COR-L47 (cell line): ENCODE results near the gene CDK12.
"Not testable (repeated sequence)": the region's sequence is repeated elsewhere in the genome, so short reads cannot be mapped to it uniquely, and the experiment has no call there.

Experiments
- DNase-seq: peaks from one replicate; lab custom pipeline; 2025; lab: John Stamatoyannopoulos, UW

Gene CDK12

DNA sequence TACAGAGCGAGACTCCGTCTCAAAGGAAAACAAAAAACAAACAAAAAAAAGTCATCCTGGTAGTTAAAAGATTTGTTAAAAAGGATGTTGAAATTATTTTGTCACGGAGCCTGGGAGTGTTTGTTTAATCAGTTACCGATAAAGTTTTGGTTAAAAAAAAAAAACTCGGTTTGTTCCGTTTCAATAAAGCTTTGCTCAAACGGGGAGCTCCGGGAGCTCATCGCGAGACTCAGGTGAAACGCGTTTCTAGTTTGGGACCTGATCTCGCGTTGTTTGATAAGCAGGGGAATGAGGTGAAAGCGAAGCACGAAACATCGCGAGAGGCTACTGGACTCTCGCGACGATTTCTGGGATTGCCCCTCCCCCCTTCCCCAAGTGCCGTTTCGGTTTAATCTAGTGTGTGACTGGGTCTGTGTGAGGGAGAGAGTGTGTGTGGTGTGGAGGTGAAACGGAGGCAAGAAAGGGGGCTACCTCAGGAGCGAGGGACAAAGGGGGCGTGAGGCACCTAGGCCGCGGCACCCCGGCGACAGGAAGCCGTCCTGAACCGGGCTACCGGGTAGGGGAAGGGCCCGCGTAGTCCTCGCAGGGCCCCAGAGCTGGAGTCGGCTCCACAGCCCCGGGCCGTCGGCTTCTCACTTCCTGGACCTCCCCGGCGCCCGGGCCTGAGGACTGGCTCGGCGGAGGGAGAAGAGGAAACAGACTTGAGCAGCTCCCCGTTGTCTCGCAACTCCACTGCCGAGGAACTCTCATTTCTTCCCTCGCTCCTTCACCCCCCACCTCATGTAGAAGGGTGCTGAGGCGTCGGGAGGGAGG is at the start of gene CDK12:
TSS of gene CDK12 (plus strand) at position 374 of the 813 bp plus-strand sequence. CDS start 586 bp downstream, outside the sequence.
- DNase-seq: peak; percentile 99

DNA sequence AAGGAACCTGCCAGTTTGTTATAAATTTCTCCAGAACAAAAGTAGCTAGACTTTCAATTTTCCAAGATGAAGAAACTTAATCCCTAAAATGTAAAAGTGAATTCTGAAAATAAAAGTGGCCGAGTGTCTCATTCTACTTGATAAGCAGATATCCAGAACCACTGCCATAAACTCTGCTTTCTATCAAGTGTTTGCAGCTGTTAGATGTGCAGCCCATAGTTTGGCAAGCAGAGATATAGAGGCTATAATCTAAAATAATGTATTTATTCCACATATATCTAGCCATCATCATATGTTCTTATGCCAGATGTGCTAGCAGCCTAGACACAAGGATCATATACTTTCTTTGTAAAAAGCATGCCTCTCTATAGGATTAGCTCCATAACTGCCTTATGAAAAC is 45.1 kb upstream of the CDK12 start:
- DNase-seq: no peak

DNA sequence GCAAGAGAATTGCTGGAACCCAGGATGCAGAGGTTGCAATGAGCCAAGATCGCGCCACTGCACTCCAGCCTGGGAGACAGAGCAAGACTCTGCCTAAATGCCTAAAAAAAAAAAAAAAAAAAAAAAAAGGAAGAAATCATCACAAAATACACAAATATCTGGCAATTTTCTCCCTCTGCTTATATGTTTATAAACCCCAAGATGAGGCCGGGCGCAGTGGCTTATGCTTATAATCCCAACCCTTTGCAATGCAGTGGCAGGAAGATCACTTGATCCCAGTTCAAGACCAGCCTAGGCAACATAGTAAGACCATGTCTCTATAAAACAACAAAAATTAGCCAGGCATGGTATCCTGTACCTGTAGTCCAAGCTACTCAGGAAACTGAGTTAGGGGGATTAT is 31.7 kb upstream of the CDK12 start:
- DNase-seq: no peak

DNA sequence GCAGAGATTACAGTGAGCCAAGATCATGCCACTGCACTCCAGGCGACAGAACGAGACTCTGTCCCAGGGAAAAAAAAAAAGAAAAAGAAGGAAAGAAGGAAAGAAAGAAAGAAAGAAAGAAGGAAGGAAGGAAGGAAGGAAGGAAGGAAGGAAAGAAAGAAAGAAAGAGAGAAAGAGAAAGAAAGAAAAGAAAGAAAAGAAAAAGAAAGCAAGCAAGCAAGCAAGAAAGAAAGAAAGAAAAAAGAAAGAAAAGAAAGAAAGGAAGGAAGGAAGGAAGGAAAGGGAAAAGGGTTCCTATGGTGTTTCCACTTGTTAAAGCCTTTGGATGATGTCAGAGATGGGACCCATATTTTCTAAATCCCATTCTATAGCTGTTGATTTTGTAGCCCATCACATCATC is 21.4 kb upstream of the CDK12 start:
- not testable (repeated sequence) for DNase-seq

DNA sequence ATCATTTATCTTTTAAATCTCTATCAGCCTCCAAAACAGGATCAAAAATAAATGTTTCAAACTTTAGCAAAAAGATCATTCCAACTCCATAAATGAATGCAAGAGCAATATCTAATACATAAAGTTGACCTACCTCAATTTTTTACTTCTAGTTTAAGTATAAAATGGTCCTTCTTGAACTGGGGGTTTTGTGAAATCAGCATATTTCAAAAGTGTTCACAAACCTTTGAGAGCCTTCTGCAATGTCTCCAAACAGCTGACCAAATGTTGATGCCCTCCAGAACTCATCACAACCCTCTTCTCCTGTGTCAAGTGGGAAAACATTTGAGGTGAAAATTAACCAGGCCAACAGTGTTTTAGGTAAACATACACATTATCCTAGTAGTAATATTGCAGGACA is 18.0 kb upstream of the CDK12 start:
- no peak for DNase-seq

DNA sequence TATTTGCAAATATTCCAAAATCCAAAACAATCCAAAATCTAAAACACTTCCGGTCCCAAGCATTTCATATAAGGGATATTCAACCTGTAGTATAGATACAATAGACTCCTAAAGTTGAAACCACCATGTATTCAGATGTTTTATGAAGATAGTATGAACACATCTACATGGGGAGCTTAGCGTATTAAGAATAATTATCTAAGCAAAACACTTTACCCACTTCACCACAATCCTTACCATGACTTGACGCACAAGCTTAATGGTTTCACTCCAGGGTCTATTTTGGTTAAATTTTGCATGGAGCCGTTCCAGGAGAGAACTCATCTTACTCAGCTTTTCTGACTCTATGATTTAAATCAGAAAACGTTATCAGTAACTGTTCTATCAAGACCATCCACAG is 13.7 kb upstream of the CDK12 start:
- no peak for DNase-seq

DNA sequence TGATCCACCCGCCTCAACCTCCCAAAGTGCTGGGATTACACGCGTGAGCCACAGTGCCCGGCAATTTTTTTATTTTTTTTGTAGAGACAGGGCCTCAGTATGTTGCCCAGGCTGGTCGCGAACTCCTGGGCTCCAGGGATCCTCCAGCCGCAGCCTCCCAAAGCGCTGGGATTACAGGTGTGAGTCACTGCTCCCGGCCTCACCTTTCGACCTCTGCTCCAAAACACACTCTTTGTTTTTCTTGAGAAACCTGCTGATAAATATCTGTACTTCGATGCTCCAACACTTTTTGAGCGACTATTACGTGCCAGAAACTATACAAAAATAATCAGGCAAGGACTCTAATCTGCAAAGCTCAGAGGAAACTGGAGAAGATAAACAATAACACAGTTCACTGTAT is 11.2 kb upstream of the CDK12 start:
- DNase-seq: no peak

DNA sequence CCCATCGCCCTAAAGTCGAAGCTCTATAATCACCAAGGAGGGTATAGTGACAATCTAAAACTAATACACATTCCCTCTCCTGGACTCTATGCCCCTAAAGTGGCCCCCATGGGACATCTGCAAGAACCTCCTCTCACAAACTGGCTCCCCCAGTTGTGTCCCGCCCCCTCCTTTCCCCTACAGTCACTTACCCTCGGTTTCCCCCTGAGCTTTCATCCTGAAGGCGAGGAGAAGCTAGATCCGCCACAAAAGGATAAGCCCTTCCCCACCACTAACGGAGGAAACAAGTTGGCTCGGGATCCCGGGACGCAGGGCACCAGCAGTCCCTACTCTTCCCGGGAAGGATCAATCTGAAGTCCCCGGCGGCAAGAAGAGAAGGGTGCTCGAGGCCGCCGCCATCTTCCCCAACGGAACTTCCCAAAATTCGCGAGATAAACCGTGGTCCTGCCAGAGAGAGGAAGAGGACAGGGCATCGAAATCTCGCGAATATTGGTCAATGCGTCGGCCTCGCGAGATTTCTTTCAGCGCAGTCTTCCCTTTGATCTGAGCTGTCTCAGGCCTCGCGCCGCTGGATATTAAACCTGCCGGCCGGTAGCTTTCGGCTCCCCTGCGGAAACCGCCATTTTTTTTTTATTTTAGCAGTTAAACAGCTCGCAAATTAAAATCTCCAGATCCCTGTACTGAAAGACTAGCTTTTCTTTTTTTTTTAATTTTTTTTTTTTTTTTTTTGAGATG is 10.3 kb upstream of the CDK12 start, which contains the start of gene MED1:
TSS of gene MED1 (minus strand) at position 417 of the 735 bp plus-strand sequence. CDS start at position 216, 201 bp downstream.
- DNase-seq: peak; percentile 99

DNA sequence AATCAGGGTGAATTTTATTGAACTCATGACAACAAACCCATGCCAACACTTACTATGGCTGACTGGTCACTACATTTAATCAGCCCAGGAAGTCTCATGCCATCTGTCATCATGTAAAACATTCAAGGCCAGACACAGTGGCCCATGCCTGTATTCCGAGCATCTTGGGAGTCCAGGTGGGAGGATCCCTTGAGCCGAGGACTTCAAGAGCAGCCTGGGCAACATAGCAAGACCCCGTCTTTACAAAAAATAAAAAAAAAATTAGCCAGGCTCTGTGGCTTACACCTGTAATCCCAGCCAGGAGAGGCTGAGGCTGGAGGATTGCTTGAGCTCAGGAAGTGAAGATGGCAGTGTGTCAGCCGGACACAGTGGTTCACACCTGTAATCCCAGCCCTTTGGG is 5.4 kb upstream of the CDK12 start:
- DNase-seq: no peak

DNA sequence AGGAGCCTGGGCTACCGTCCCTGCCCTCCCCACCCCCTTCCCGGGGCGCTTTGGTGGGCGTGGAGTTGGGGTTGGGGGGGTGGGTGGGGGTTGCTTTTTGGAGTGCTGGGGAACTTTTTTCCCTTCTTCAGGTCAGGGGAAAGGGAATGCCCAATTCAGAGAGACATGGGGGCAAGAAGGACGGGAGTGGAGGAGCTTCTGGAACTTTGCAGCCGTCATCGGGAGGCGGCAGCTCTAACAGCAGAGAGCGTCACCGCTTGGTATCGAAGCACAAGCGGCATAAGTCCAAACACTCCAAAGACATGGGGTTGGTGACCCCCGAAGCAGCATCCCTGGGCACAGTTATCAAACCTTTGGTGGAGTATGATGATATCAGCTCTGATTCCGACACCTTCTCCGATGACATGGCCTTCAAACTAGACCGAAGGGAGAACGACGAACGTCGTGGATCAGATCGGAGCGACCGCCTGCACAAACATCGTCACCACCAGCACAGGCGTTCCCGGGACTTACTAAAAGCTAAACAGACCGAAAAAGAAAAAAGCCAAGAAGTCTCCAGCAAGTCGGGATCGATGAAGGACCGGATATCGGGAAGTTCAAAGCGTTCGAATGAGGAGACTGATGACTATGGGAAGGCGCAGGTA is 762 bp downstream of the CDK12 start:
- no peak for DNase-seq

DNA sequence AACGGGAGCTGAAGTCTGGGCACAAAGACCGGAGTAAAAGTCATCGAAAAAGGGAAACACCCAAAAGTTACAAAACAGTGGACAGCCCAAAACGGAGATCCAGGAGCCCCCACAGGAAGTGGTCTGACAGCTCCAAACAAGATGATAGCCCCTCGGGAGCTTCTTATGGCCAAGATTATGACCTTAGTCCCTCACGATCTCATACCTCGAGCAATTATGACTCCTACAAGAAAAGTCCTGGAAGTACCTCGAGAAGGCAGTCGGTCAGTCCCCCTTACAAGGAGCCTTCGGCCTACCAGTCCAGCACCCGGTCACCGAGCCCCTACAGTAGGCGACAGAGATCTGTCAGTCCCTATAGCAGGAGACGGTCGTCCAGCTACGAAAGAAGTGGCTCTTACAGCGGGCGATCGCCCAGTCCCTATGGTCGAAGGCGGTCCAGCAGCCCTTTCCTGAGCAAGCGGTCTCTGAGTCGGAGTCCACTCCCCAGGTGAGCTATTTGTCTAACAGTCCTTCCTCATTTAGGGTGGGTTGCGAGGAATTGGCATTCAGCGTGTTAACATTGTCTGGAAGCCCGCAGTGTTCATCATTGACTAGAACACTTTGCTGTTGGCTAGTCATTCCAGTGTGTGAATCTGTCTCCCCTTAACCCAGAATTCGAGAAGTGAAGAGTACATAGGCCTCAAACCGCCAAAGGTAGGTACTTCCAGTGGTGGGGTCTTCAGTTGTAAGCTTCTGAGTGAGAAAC is 1.5 kb downstream of the CDK12 start:
- no peak for DNase-seq

DNA sequence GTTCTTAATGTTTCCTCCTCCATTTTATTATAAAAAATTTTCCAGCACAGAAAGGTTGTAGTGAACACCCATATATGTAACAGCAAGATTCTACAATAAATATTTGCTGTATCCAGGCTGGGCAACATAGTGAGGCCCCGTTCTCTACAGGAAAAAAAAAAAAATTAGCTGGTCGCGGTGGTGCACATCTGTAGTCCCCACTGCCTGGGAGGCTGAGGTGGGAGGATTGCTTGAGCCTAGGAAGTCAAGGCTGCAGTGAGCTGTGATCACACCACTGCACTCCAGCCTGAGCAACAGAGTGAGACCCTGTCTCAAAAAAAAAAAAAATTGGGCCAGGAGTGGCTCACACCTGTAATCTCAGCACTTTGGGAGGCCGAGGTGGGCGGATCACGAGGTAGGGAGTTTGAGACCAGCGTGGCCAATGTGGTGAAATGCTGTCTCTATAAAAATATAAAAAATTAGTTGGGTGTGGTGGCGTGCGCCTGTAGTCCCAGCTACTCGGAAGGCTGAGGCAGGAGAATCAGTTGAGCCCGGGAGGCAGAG is 3.4 kb downstream of the CDK12 start:
- not testable (repeated sequence) for DNase-seq

DNA sequence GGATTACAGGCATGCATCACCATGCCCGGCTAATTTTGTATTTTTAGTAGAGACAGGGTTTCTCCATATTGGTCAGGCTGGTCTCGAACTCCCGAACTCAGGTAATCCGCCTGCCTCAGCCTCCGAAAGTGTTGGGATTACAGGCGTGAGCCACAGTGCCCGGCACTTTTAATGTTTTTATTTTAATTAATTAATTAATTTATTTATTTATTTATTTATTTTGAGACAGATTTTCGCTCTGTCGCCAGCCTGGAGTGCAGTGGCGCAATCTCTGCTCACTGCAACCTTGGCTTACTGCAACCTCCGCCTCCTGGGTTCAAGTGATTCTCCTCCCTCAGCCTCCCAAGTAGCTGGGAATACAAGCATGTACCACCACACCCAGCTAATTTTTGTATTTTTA is 7.3 kb downstream of the CDK12 start:
- not testable (repeated sequence) for DNase-seq

DNA sequence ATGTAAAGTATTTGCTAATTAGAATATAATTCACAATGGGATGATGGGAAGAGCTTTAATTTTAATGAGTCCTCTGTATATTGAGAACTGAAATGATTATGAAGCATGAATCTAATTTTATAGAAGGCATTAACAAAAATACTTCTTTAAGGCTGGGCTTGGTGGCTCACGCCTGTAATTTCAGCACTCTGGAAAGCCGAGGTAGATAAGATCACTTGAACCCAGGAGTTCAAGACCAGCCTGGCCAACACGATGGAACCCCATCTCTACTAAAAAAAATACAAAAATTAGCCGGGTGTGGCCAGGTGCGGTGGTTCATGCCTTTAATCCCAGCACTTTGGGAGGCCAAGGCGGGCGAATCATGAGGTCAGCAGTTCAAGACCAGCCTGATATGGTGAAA is 12.0 kb downstream of the CDK12 start:
- DNase-seq: no peak

DNA sequence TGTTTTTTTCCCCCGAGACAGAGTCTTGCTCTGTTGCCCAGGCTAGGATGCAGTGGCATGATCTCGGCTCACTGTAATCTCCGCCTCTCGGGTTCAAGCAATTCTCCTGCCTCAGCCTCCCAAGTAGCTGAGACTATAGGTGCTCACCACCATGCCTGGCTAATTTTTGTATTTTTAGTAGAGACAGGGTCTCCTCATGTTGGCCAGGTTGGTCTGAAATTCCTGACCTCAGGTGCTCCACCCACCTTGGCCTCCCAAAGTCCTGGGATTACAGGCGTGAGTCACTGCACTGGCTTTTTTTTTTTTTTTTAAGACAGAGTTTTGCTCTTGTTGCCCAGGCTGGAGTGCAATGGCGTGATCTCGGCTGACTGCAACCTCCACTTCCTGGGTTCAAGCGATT is 18.3 kb downstream of the CDK12 start:
- DNase-seq: not testable (repeated sequence)

DNA sequence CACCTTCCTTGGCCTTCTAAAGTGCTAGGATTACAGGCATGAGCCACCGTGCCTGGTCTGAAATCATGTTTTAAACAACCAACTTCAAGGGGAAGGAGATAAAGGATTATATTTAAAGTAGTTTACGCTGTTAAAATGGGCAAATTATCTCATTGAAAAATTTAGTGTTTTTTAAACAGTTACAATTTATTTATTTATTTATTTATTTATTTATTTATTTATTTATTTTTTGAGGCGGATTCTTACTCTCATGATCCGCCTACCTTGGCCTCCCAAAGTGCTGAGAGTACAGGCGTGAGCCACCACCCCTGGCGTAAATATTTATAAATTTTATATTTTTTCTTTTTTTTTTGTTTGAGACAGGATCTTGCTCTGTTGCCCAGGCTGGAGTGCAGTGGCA is 22.2 kb downstream of the CDK12 start:
- no peak for DNase-seq

DNA sequence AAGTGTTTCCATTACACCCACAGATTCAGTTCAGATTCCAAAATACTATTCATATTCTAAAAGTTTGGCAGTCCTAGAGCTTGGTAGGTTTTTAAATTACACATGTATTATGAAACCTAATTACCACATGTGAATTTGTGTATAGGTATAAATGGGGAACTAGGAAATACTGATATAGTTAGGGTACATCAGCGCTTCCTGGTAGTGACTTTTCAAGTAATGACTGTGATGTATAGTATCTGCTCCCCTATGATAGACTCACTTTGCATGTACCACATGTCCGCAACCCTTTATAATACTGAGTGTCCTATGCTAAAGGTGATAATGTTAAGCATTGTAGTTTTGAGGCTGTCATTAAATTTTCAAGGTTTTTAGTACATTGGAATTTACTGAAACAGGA is 22.9 kb downstream of the CDK12 start:
- no peak for DNase-seq

DNA sequence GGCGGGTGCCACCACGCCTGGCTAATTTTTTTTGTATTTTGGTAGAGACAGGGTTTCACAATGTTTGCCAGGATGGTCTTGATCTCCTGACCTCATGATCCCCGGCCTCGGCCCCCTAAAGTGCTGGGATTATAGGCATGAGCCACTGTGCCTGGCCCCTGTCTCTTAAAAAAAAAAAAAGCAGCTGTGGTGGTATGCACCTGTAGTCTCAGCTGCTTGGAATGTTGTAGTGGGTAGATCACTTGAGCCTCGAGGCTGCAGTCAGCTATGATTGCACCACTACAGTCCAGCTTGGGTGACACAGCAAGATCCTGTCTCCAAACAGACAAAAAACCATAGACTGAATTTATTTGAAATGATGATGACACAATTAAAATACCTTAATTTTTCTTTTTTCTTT is 24.3 kb downstream of the CDK12 start:
- DNase-seq: no peak

DNA sequence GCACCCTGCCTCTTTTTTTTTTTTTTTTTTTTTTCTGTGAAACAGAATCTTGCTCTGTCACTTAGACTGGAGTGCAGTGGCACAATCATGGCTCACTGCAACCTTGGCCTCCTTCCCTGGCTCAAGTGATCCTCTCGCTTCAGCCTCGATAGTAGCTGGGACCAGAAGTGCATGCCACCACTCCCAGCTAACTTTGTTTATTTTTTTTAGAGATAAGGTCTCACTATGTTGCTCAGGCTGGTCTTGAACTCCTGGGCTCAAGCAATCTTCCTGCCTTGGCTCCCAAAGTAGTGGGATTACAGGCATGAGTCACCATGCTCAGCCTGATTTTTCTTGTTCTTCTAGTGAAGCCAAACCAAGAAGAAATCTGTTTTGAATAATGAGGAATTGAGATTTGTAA is 25.0 kb downstream of the CDK12 start:
- DNase-seq: no peak

DNA sequence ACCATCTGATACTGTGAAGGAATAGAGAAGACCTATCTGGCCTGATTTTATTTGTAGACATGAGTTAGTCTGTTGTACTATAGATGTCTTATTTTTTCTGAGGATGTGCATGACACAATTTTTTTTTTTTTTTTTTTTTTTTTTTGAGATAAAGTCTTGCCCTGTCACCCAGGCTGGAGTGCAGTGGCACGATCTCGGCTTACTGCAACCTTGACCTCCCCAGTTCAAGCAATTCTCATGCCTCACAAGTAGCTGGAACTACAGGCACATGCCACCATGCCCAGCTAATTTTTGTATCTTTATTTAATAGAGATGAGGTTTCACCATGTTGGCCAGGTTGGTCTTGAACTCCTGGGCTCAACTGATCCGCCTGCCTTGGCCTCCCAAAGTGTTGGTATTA is 26.2 kb downstream of the CDK12 start:
- not testable (repeated sequence) for DNase-seq

DNA sequence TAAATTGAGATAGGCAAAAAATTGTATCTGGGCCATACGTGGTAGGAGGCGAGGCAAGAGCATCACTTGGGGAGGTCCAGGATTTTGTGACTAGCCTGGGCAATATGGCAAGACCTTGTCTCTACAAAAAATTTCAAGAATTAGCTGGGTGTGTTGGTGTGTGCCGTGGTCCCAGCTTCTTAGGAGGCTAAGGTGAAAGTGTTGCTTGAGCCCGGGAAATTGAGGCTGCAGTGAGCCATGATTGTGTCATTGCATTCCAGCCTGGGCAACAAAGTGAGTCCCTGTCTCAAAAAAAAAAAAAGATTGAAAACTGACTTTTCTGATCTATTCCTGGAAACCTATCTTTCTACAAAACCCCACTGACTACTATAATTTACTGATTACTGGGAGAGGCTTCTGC is 26.7 kb downstream of the CDK12 start:
- no peak for DNase-seq

DNA sequence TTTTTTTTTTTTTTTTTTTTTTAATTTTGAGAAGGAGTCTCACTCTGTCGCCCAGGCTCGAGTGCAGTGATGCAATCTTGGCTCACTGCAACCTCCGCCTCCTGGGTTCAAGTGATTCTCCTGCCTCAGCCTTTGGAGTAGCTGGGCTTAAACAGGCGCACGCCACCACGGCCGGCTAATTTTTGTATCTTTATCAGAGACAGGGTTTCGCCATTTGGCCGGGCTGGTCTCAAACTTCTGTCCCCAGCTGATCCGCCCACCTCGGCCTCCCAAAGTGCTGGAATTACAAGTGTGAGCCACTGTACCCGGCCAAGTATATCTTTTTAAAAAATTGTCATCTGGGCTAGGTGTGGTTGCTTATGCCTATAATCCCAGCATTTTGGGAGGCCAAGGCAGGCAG is 35.6 kb downstream of the CDK12 start:
- DNase-seq: not testable (repeated sequence)
